Endothelial cell of umbilical vein (primary cell): Measurements from ENCODE around the gene INTS11. TPM values are rescaled to one million over a fixed set of nuclear protein-coding genes. Genes with fewer than 3 reads are reported as not detected.

ENCODE experiments used
- BruUV-seq: library from RNA; stranded (reverse); fragments of 400-500 nt; replicated peaks from 2 replicates; lab custom pipeline; 2021; lab: Mats Ljungman, UMichigan
- CTCF ChIA-PET: fragments of 300-600, 350-600 bp; sonication (Branson Sonifier 250); formaldehyde crosslinking; loops from one replicate; lab custom pipeline; 2021; ENCODE audit warnings: antibody characterized with exemption, inconsistent platforms; lab: Charles Lee
- POLR2A ChIA-PET: fragments of 300-600, 350-600 bp; sonication (Branson Sonifier 250); formaldehyde crosslinking; loops from one replicate; lab custom pipeline; 2021; ENCODE audit warnings: antibody characterized with exemption, inconsistent platforms; lab: Charles Lee
- DNase-seq: peaks from one replicate; pipeline ENCODE4 v3.0.0-alpha.2; 2011; ENCODE audit warnings: low read depth, low spot score
- FAIRE-seq: peaks from 2 replicates; lab custom pipeline; 2011; peaks lifted over from hg19 to GRCh38; lab: Jason Lieb, UNC
- H2AFZ ChIP-seq: 2 replicates; pipeline ENCODE4 v1.6.0; 2012; ENCODE audit warnings: low read depth, low read length, control low read depth, inconsistent platforms
- H3K27ac ChIP-seq: 2 replicates; pipeline ENCODE4 v1.5.1; 2011; ENCODE audit warnings: low read depth, mild to moderate bottlenecking, control low read depth, low read length, moderate library complexity; ENCODE audit not compliant: insufficient read depth
- H3K27me3 ChIP-seq, 2 experiments: 2 replicates each; pipeline versions ENCODE4 v1.6.0 to v1.6.1; 2011; ENCODE audit warnings: low read length in 2 of 2, mixed read lengths in 1 of 2; ENCODE audit not compliant: control insufficient read depth in 2 of 2, insufficient read depth in 2 of 2
- H3K36me3 ChIP-seq, 2 experiments: 2 replicates in 1 of 2; 3 replicates in 1 of 2; pipeline ENCODE4 v1.5.1; 2011; ENCODE audit warnings: low read length in 2 of 2, mild to moderate bottlenecking in 1 of 2, moderate library complexity in 1 of 2; ENCODE audit not compliant: control insufficient read depth in 2 of 2, insufficient read depth in 2 of 2; ENCODE audit errors: extremely low read depth in 1 of 2
- H3K4me1 ChIP-seq: 3 replicates; pipeline ENCODE4 v1.5.1; 2011; ENCODE audit warnings: mild to moderate bottlenecking, low read length; ENCODE audit not compliant: control insufficient read depth, insufficient read depth; ENCODE audit errors: extremely low read depth
- H3K4me2 ChIP-seq: 2 replicates; pipeline ENCODE4 v1.6.1; 2011; ENCODE audit warnings: low read length, control low read depth, mixed read lengths; ENCODE audit not compliant: insufficient read depth
- H3K4me3 ChIP-seq, 3 experiments: fragments of 200-600 bp in 1 of 3; sonication (generic), shearing (Covaris generic) in 1 of 3; replicated peaks in 1 of 3; 2 replicates each; pipeline ENCODE4 v1.5.1; 2011 to 2016; ENCODE audit warnings: control low read depth in 3 of 3, low read length in 3 of 3, mild to moderate bottlenecking in 2 of 3, inconsistent platforms in 1 of 3, low read depth in 1 of 3, moderate library complexity in 1 of 3; ENCODE audit not compliant: insufficient read depth in 1 of 3
- H3K79me2 ChIP-seq: 2 replicates; pipeline ENCODE4 v1.6.0; 2012; ENCODE audit warnings: low read length, inconsistent platforms; ENCODE audit not compliant: control insufficient read depth, insufficient read depth
- H3K9ac ChIP-seq: replicated peaks from 2 replicates; pipeline ENCODE3; 2011; ENCODE audit warnings: low read length, control low read depth; ENCODE audit not compliant: insufficient read depth; ENCODE audit errors: extremely low read depth
- H3K9me1 ChIP-seq: replicated peaks from 3 replicates; pipeline ENCODE4 v1.6.0; 2011; ENCODE audit warnings: mild to moderate bottlenecking, low read length; ENCODE audit not compliant: control insufficient read depth, insufficient read depth; ENCODE audit errors: extremely low read depth
- H3K9me3 ChIP-seq: replicated peaks from 2 replicates; pipeline ENCODE4 v1.5.1; 2012; ENCODE audit warnings: low read length, inconsistent platforms; ENCODE audit not compliant: control insufficient read depth, insufficient read depth
- H4K20me1 ChIP-seq: replicated peaks from 2 replicates; pipeline ENCODE3; 2011; ENCODE audit warnings: mild to moderate bottlenecking, low read length; ENCODE audit not compliant: control insufficient read depth, insufficient read depth; ENCODE audit errors: extremely low read depth
- JUN ChIP-seq: IDR thresholded peaks from 2 replicates; pipeline ENCODE4 v1.6.1; 2011; ENCODE audit warnings: borderline replicate concordance, low read depth; ENCODE audit not compliant: insufficient read length, insufficient read depth
- POLR2A ChIP-seq: IDR thresholded peaks from 2 replicates; pipeline ENCODE4 v1.6.1; 2012; ENCODE audit warnings: low read depth, mild to moderate bottlenecking, control low read depth, low read length
- POLR2AphosphoS5 ChIP-seq: IDR thresholded peaks from 2 replicates; pipeline ENCODE4 v1.6.1; 2012; ENCODE audit warnings: low read depth, mild to moderate bottlenecking, control low read depth, low read length, moderate library complexity; ENCODE audit not compliant: insufficient read depth
- dilution Hi-C: fragments of 300-500 bp; cut with MboI; formaldehyde crosslinking; loops from one replicate; pipeline ENCODE4 v1.15.0; 2019; ENCODE audit warnings: low sequenced_read_pairs; ENCODE audit not compliant: extremely low pct_ligation_motif_present
- intact Hi-C: fragments of 100-400 bp; cut with micrococcal nuclease; formaldehyde crosslinking; loops from one replicate; pipeline ENCODE4 v1.10.0; 2022
- polyA plus RNA-seq, 4 experiments: library from polyadenylated mRNA; depleted of rRNA in 3 of 4; stranded (reverse) in 3 of 4; unstranded in 1 of 4; fragments of >200 nt; gene quantifications; 2 replicates each; pipeline versions ENCODE4 v1.2.1 to v1.2.3, GENCODE V29; 2011 to 2012; ENCODE audit warnings: missing spikeins in 1 of 4
- total RNA-seq: library from RNA; stranded (reverse); gene quantifications from 2 replicates; pipeline ENCODE4 v1.2.3, GENCODE V29; 2021
- TF ChIP-seq, protein P1 (sequence below): IDR thresholded peaks from 2 replicates; pipeline ENCODE4 v1.6.1; 2011; ENCODE audit not compliant: insufficient read depth, insufficient read length
- TF ChIP-seq, protein P2 (sequence below), 2 donors: IDR thresholded peaks; 1 replicate in 1 of 2; 2 replicates in 1 of 2; pipeline ENCODE4 v1.5.1; 2011; ENCODE audit warnings: low read length in 2 of 2, mild to moderate bottlenecking in 2 of 2, moderate library complexity in 2 of 2, control low read depth in 1 of 2, inconsistent platforms in 1 of 2, low read depth in 1 of 2; ENCODE audit not compliant: insufficient read depth in 1 of 2; ENCODE audit errors: extremely low read depth in 1 of 2

Gene INTS11
- total and polyA plus RNA-seq, 2 donors (not counting 3 experiments of a cell fraction or from before 2014, with no cell fraction given): 132 to 222 TPM

DNA sequence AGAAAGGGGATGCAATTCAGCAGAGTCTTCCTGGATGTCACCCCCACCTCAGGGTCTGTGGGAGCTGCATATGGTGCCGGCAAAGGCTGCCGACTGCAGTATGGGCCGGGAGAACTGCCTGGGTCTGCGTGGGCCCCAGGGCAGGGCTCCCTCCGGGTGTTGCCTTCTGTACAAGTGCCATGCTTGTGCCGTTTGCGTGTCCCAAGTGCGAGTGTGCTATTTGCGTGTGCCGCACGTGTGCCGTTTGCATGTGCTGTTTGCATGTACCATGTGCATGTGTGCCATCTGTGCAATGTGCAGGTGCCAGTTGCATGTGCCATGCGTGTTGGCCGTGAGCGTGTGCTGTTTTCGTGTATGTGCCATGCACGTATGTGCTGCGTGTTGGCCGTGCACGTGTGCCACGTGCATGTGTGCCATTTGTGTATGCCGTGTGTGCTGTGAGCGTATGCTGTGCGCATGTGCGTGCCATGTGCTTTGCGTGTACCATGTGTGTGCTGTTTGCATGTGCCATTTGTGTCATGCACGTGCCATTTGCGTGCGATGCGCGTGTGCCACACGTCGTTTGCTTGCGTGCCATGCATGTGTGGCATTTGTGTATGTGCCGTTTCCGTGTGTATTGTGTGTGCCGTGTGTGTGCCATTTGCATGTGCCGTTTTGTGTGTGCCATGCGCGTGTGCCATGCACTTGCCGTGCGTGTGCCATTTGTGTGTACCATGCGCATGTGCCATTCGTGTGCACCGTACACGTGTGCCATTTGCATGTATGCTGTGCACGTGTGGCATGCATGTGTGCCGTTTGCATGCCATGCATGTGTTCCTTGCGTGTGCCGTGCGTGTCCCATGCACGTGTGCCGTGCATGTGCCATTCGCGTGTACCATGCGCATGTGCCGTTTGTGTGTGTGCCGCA, 5.1 kb upstream of the INTS11 start:
- H4K20me1 ChIP-seq: no peaks in the 10 kb centered on the region
- no peak for FAIRE-seq
- intact Hi-C loops: no loop called here
- CTCF ChIA-PET: no interaction called here
- no peak overlapping the region for H3K4me3 ChIP-seq
- no peaks in the 10 kb centered on the region for H3K9me1 ChIP-seq
- H3K9ac ChIP-seq: no peak overlapping the region
- H2AFZ ChIP-seq: no peak overlapping the region
- peak; percentile 23 for TF ChIP-seq POLR2A
- no peak for TF ChIP-seq JUN
- TF ChIP-seq, protein P1, sequence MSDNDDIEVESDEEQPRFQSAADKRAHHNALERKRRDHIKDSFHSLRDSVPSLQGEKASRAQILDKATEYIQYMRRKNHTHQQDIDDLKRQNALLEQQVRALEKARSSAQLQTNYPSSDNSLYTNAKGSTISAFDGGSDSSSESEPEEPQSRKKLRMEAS: peak; percentile 21
- TF ChIP-seq, protein P2, sequence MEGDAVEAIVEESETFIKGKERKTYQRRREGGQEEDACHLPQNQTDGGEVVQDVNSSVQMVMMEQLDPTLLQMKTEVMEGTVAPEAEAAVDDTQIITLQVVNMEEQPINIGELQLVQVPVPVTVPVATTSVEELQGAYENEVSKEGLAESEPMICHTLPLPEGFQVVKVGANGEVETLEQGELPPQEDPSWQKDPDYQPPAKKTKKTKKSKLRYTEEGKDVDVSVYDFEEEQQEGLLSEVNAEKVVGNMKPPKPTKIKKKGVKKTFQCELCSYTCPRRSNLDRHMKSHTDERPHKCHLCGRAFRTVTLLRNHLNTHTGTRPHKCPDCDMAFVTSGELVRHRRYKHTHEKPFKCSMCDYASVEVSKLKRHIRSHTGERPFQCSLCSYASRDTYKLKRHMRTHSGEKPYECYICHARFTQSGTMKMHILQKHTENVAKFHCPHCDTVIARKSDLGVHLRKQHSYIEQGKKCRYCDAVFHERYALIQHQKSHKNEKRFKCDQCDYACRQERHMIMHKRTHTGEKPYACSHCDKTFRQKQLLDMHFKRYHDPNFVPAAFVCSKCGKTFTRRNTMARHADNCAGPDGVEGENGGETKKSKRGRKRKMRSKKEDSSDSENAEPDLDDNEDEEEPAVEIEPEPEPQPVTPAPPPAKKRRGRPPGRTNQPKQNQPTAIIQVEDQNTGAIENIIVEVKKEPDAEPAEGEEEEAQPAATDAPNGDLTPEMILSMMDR (IDR thresholded peaks at IDR 0.05; ENCODE audit: extremely low read depth in 1 of 2, insufficient read depth in 1 of 2, low read depth in 1 of 2, low read length in 2 of 2): no peak
- no peak for TF ChIP-seq POLR2AphosphoS5
- no peaks in the 10 kb centered on the region for H3K27me3 ChIP-seq
- dilution Hi-C loops: no loop called here
- H3K36me3 ChIP-seq: peaks cover 0 to 15% of the 10 kb centered on the region in 2 experiments
- H3K4me1 ChIP-seq: peaks cover 11% of the 10 kb centered on the region
- POLR2A ChIA-PET: no interaction called here
- no TSS peak for BruUV-seq
- no peak overlapping the region for H3K4me2 ChIP-seq
- no peak for DNase-seq
- no peak overlapping the region for H3K27ac ChIP-seq
- H3K9me3 ChIP-seq: no peaks in the 10 kb centered on the region
- H3K79me2 ChIP-seq: peaks cover 11% of the 10 kb centered on the region
